GM23338 (cell line): ENCODE results near the gene OAS1. TPM values are rescaled to one million over a fixed set of nuclear protein-coding genes. Genes with fewer than 3 reads are reported as not detected.

ENCODE experiments used
- ATAC-seq: fragments of 200-7000 bp; cut with Tn5 transposase; 3 replicates; pipeline ENCODE4 v1.9.1; 2020
- DNase-seq: peaks from one replicate; pipeline ENCODE4 v3.0.0-alpha.2; 2015; ENCODE audit warnings: low spot score
- H2AFZ ChIP-seq: fragments of 200-600 bp; sonication (generic); 2 replicates; pipeline ENCODE4 v1.8.0; 2016; ENCODE audit warnings: antibody characterized with exemption, mild to moderate bottlenecking, moderate library complexity
- H3F3A ChIP-seq: fragments of 200-600 bp; sonication (generic); replicated peaks from 2 replicates; pipeline ENCODE4 v1.8.0; 2017; ENCODE audit warnings: antibody characterized with exemption, mixed run types, low read depth
- H3K27ac ChIP-seq: fragments of 200-600 bp; sonication (generic); 2 replicates; pipeline ENCODE4 v1.6.1; 2016; ENCODE audit warnings: low read depth
- H3K27me3 ChIP-seq: fragments of 200-600 bp; sonication (generic); 2 replicates; pipeline ENCODE4 v1.8.0; 2016; ENCODE audit warnings: mild to moderate bottlenecking, mixed run types, moderate library complexity; ENCODE audit not compliant: insufficient read depth
- H3K36me3 ChIP-seq: fragments of 200-600 bp; sonication (generic); 2 replicates; pipeline ENCODE4 v1.8.0; 2016; ENCODE audit warnings: mild to moderate bottlenecking; ENCODE audit not compliant: insufficient read depth
- H3K4me1 ChIP-seq: fragments of 200-600 bp; sonication (generic); 2 replicates; pipeline ENCODE4 v1.8.0; 2016; ENCODE audit warnings: mild to moderate bottlenecking, moderate library complexity; ENCODE audit not compliant: insufficient read depth
- H3K4me2 ChIP-seq: fragments of 200-600 bp; sonication (generic); 2 replicates; pipeline ENCODE4 v1.7.1; 2017; ENCODE audit warnings: mixed run types
- H3K4me3 ChIP-seq: fragments of 200-600 bp; sonication (generic); 2 replicates; pipeline ENCODE4 v1.6.1; 2016; ENCODE audit warnings: mixed run types
- H3K79me2 ChIP-seq: fragments of 200-600 bp; sonication (generic); replicated peaks from 2 replicates; pipeline ENCODE4 v1.8.0; 2017; ENCODE audit warnings: mild to moderate bottlenecking; ENCODE audit not compliant: insufficient read depth
- H3K9me2 ChIP-seq: fragments of 200-600 bp; sonication (generic); 2 replicates; pipeline ENCODE4 v1.8.0; 2017; ENCODE audit not compliant: insufficient read depth
- H4K20me1 ChIP-seq: fragments of 200-600 bp; sonication (generic); replicated peaks from 2 replicates; pipeline ENCODE4 v1.8.0; 2017; ENCODE audit warnings: mild to moderate bottlenecking; ENCODE audit not compliant: insufficient read depth
- H3K27ac Mint-ChIP-seq: 2 replicates; pipeline ENCODE4 v1.8.0; 2020; ENCODE audit warnings: inconsistent platforms, mild to moderate bottlenecking, moderate library complexity, mixed read lengths
- H3K27me3 Mint-ChIP-seq: 3 replicates; pipeline ENCODE4 v1.8.0; 2022; ENCODE audit warnings: low read depth, mild to moderate bottlenecking, moderate library complexity, mixed read lengths, inconsistent platforms; ENCODE audit not compliant: insufficient read depth, poor library complexity
- H3K36me3 Mint-ChIP-seq: 3 replicates; pipeline ENCODE4 v1.8.0; 2021; ENCODE audit warnings: low read depth, mild to moderate bottlenecking, inconsistent platforms, moderate library complexity, mixed read lengths
- H3K4me1 Mint-ChIP-seq: 3 replicates; pipeline ENCODE4 v1.8.0; 2020; ENCODE audit warnings: mild to moderate bottlenecking, inconsistent platforms, mixed read lengths
- H3K4me3 Mint-ChIP-seq: 3 replicates; pipeline ENCODE4 v1.8.0; 2021; ENCODE audit warnings: moderate library complexity, mild to moderate bottlenecking, inconsistent platforms, mixed read lengths
- H3K9me3 Mint-ChIP-seq: 3 replicates; pipeline ENCODE4 v1.8.0; 2020; ENCODE audit warnings: moderate library complexity, mild to moderate bottlenecking, inconsistent platforms, mixed read lengths
- CREB1 ChIP-seq: fragments of 250-450 bp; sonication (Bioruptor Pico); IDR thresholded peaks from 2 replicates; pipeline ENCODE4 v1.5.0; 2020; ENCODE audit warnings: low read depth, mild to moderate bottlenecking, moderate library complexity
- EZH2 ChIP-seq: fragments of 200-600 bp; sonication (generic); IDR thresholded peaks from one replicate; pipeline ENCODE4 v1.8.0; 2017; ENCODE audit warnings: antibody characterized with exemption, mild to moderate bottlenecking, low read depth; ENCODE audit not compliant: unreplicated experiment
- EZH2phosphoT487 ChIP-seq: fragments of 200-600 bp; sonication (generic); IDR thresholded peaks from one replicate; pipeline ENCODE4 v1.8.1; 2018; ENCODE audit warnings: antibody characterized with exemption; ENCODE audit not compliant: unreplicated experiment
- JUNB ChIP-seq: IDR thresholded peaks from one replicate; pipeline ENCODE4 v1.6.1; 2016; ENCODE audit warnings: antibody characterized with exemption; ENCODE audit not compliant: unreplicated experiment
- NANOG ChIP-seq: IDR thresholded peaks from 2 replicates; pipeline ENCODE4 v1.6.1; 2016; ENCODE audit warnings: antibody characterized with exemption, borderline replicate concordance
- POLR2AphosphoS5 ChIP-seq: IDR thresholded peaks from 2 replicates; pipeline ENCODE4 v1.6.1; 2016; ENCODE audit warnings: antibody characterized with exemption, low read depth
- ZNF114 ChIP-seq: fragments of 250-450 bp; sonication (Bioruptor Pico); IDR thresholded peaks from 2 replicates; pipeline ENCODE4 v1.5.0; 2020; ENCODE audit warnings: mild to moderate bottlenecking, moderate library complexity
- ZNF331 ChIP-seq: fragments of 250-450 bp; sonication (Bioruptor Pico); IDR thresholded peaks from 2 replicates; pipeline ENCODE4 v1.5.0; 2020; ENCODE audit warnings: low read depth, mild to moderate bottlenecking, moderate library complexity
- polyA plus RNA-seq: library from polyadenylated mRNA; unstranded; fragments of >200 nt; fragmentation: Nextera tagmentation; extraction: Ambion mirVana; gene quantifications from 2 replicates; pipeline ENCODE4 v1.2.1, GENCODE V29; 2016
- total RNA-seq: library from RNA; depleted of rRNA; stranded (reverse); fragments of >200 nt; shearing (Covaris generic); gene quantifications from 2 replicates; pipeline ENCODE4 v1.2.3, GENCODE V29; 2014
- TF ChIP-seq, protein P1 (sequence below), 2 experiments: fragments of 200-600 bp in 1 of 2; sonication (generic) in 1 of 2; conservative IDR thresholded peaks; 2 replicates each; pipeline versions ENCODE4 v1.5.1 to v1.6.1; 2016 to 2017; ENCODE audit warnings: antibody characterized with exemption in 2 of 2, low read depth in 2 of 2, mild to moderate bottlenecking in 2 of 2, moderate library complexity in 1 of 2
- TF ChIP-seq, protein P2 (sequence below): fragments of 250-450 bp; sonication (Bioruptor Pico); IDR thresholded peaks from 2 replicates; pipeline ENCODE4 v1.5.0; 2020; ENCODE audit warnings: mild to moderate bottlenecking, moderate library complexity
- TF ChIP-seq, protein P3 (sequence below): IDR thresholded peaks from one replicate; pipeline ENCODE4 v1.6.1; 2018; ENCODE audit warnings: antibody characterized with exemption; ENCODE audit not compliant: unreplicated experiment
- TF ChIP-seq, protein P4 (sequence below): IDR thresholded peaks from 2 replicates; pipeline ENCODE4 v1.6.1; 2016; ENCODE audit warnings: antibody characterized with exemption

The OAS1 gene
- total and polyA plus RNA-seq, 2 experiments from 2014 or later = not detected

DNA sequence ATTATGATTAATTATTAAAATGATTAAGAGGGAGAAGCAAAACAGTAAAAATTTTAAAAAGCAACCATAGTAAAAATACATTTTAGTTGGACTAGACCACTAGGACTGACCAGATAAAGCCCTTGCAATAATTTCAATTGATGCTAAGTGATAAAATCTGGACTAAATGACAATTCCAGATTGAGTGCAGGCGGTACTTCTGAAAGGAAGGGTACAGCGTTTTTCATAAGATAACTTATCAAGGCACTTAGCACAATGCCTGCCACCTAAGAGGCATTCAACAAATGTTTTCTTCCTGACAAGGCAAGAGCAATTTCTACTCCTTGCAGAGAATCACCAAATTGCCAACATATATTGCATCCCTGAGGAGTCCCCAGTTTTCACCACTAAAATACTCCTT is 37.7 kb upstream of the OAS1 start:
- H3K27me3 ChIP-seq = no peaks in the 10 kb centered on the region
- Mint-ChIP-seq H3K27ac (no peak overlapping the region), H3K27me3 (peaks cover 7% of the 10 kb centered on the region), H3K4me1 (no peaks in the 10 kb centered on the region), H3K36me3 (no peaks in the 10 kb centered on the region), H3K4me3 (no peak overlapping the region), H3K9me3 (no peaks in the 10 kb centered on the region)
- no peaks in the 10 kb centered on the region; the same call in 1 of the 2 replicates for H3K9me2 ChIP-seq
- no peak overlapping the region for H3K4me3 ChIP-seq
- H2AFZ ChIP-seq = no peak overlapping the region
- no peak overlapping the region for H3K27ac ChIP-seq
- ATAC-seq = no peak
- no peaks in the 10 kb centered on the region for H3F3A ChIP-seq
- H3K4me2 ChIP-seq = no peak overlapping the region
- DNase-seq = no peak
- TF ChIP-seq, protein P1, sequence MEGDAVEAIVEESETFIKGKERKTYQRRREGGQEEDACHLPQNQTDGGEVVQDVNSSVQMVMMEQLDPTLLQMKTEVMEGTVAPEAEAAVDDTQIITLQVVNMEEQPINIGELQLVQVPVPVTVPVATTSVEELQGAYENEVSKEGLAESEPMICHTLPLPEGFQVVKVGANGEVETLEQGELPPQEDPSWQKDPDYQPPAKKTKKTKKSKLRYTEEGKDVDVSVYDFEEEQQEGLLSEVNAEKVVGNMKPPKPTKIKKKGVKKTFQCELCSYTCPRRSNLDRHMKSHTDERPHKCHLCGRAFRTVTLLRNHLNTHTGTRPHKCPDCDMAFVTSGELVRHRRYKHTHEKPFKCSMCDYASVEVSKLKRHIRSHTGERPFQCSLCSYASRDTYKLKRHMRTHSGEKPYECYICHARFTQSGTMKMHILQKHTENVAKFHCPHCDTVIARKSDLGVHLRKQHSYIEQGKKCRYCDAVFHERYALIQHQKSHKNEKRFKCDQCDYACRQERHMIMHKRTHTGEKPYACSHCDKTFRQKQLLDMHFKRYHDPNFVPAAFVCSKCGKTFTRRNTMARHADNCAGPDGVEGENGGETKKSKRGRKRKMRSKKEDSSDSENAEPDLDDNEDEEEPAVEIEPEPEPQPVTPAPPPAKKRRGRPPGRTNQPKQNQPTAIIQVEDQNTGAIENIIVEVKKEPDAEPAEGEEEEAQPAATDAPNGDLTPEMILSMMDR (conservative IDR thresholded peaks at IDR 0.05; ENCODE audit: low read depth in 2 of 2) = no peak
- TF ChIP-seq, protein P2, sequence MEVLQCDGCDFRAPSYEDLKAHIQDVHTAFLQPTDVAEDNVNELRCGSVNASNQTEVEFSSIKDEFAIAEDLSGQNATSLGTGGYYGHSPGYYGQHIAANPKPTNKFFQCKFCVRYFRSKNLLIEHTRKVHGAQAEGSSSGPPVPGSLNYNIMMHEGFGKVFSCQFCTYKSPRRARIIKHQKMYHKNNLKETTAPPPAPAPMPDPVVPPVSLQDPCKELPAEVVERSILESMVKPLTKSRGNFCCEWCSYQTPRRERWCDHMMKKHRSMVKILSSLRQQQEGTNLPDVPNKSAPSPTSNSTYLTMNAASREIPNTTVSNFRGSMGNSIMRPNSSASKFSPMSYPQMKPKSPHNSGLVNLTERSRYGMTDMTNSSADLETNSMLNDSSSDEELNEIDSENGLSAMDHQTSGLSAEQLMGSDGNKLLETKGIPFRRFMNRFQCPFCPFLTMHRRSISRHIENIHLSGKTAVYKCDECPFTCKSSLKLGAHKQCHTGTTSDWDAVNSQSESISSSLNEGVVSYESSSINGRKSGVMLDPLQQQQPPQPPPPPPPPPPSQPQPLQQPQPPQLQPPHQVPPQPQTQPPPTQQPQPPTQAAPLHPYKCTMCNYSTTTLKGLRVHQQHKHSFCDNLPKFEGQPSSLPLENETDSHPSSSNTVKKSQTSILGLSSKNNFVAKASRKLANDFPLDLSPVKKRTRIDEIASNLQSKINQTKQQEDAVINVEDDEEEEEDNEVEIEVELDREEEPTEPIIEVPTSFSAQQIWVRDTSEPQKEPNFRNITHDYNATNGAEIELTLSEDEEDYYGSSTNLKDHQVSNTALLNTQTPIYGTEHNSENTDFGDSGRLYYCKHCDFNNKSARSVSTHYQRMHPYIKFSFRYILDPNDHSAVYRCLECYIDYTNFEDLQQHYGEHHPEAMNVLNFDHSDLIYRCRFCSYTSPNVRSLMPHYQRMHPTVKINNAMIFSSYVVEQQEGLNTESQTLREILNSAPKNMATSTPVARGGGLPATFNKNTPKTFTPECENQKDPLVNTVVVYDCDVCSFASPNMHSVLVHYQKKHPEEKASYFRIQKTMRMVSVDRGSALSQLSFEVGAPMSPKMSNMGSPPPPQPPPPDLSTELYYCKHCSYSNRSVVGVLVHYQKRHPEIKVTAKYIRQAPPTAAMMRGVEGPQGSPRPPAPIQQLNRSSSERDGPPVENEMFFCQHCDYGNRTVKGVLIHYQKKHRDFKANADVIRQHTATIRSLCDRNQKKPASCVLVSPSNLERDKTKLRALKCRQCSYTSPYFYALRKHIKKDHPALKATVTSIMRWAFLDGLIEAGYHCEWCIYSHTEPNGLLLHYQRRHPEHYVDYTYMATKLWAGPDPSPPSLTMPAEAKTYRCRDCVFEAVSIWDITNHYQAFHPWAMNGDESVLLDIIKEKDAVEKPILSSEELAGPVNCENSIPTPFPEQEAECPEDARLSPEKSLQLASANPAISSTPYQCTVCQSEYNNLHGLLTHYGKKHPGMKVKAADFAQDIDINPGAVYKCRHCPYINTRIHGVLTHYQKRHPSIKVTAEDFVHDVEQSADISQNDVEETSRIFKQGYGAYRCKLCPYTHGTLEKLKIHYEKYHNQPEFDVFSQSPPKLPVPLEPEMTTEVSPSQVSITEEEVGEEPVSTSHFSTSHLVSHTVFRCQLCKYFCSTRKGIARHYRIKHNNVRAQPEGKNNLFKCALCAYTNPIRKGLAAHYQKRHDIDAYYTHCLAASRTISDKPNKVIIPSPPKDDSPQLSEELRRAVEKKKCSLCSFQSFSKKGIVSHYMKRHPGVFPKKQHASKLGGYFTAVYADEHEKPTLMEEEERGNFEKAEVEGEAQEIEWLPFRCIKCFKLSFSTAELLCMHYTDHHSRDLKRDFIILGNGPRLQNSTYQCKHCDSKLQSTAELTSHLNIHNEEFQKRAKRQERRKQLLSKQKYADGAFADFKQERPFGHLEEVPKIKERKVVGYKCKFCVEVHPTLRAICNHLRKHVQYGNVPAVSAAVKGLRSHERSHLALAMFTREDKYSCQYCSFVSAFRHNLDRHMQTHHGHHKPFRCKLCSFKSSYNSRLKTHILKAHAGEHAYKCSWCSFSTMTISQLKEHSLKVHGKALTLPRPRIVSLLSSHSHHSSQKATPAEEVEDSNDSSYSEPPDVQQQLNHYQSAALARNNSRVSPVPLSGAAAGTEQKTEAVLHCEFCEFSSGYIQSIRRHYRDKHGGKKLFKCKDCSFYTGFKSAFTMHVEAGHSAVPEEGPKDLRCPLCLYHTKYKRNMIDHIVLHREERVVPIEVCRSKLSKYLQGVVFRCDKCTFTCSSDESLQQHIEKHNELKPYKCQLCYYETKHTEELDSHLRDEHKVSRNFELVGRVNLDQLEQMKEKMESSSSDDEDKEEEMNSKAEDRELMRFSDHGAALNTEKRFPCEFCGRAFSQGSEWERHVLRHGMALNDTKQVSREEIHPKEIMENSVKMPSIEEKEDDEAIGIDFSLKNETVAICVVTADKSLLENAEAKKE (CRISPR knock-in tag) = no peak
- no peak for TF ChIP-seq CREB1
- no peak for TF ChIP-seq JUNB
- no peak for TF ChIP-seq ZNF331 (CRISPR knock-in tag)
- TF ChIP-seq, protein P3, sequence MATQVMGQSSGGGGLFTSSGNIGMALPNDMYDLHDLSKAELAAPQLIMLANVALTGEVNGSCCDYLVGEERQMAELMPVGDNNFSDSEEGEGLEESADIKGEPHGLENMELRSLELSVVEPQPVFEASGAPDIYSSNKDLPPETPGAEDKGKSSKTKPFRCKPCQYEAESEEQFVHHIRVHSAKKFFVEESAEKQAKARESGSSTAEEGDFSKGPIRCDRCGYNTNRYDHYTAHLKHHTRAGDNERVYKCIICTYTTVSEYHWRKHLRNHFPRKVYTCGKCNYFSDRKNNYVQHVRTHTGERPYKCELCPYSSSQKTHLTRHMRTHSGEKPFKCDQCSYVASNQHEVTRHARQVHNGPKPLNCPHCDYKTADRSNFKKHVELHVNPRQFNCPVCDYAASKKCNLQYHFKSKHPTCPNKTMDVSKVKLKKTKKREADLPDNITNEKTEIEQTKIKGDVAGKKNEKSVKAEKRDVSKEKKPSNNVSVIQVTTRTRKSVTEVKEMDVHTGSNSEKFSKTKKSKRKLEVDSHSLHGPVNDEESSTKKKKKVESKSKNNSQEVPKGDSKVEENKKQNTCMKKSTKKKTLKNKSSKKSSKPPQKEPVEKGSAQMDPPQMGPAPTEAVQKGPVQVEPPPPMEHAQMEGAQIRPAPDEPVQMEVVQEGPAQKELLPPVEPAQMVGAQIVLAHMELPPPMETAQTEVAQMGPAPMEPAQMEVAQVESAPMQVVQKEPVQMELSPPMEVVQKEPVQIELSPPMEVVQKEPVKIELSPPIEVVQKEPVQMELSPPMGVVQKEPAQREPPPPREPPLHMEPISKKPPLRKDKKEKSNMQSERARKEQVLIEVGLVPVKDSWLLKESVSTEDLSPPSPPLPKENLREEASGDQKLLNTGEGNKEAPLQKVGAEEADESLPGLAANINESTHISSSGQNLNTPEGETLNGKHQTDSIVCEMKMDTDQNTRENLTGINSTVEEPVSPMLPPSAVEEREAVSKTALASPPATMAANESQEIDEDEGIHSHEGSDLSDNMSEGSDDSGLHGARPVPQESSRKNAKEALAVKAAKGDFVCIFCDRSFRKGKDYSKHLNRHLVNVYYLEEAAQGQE = no peak
- TF ChIP-seq, protein P4, sequence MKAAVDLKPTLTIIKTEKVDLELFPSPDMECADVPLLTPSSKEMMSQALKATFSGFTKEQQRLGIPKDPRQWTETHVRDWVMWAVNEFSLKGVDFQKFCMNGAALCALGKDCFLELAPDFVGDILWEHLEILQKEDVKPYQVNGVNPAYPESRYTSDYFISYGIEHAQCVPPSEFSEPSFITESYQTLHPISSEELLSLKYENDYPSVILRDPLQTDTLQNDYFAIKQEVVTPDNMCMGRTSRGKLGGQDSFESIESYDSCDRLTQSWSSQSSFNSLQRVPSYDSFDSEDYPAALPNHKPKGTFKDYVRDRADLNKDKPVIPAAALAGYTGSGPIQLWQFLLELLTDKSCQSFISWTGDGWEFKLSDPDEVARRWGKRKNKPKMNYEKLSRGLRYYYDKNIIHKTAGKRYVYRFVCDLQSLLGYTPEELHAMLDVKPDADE = no peak
- no peak for TF ChIP-seq NANOG
- no peak for TF ChIP-seq EZH2phosphoT487
- no peak for TF ChIP-seq ZNF114 (CRISPR knock-in tag)
- no peak for TF ChIP-seq POLR2AphosphoS5
- TF ChIP-seq EZH2 = no peak
- H3K4me1 ChIP-seq = no peaks in the 10 kb centered on the region
- no peaks in the 10 kb centered on the region for H3K79me2 ChIP-seq
- H3K36me3 ChIP-seq = no peaks in the 10 kb centered on the region
- H4K20me1 ChIP-seq = peaks cover 3% of the 10 kb centered on the region; the same call in 1 of the 2 replicates
